Activated CD8-positive, alpha-beta memory T cell treated with anti-CD3 and anti-CD28 coated beads, Interleukin-2, amount 50 U/mL, for 1 hour (primary cell): ENCODE measurements around the gene GNPTAB.
"Not testable (repeated sequence)": the region's sequence is repeated elsewhere in the genome, so short reads cannot be mapped to it uniquely, and the experiment has no call there.

ENCODE experiments used
- DNase-seq: peaks from one replicate; pipeline ENCODE4 v3.0.0-alpha.2; 2020; ENCODE audit errors: extremely low read depth

The GNPTAB gene

DNA sequence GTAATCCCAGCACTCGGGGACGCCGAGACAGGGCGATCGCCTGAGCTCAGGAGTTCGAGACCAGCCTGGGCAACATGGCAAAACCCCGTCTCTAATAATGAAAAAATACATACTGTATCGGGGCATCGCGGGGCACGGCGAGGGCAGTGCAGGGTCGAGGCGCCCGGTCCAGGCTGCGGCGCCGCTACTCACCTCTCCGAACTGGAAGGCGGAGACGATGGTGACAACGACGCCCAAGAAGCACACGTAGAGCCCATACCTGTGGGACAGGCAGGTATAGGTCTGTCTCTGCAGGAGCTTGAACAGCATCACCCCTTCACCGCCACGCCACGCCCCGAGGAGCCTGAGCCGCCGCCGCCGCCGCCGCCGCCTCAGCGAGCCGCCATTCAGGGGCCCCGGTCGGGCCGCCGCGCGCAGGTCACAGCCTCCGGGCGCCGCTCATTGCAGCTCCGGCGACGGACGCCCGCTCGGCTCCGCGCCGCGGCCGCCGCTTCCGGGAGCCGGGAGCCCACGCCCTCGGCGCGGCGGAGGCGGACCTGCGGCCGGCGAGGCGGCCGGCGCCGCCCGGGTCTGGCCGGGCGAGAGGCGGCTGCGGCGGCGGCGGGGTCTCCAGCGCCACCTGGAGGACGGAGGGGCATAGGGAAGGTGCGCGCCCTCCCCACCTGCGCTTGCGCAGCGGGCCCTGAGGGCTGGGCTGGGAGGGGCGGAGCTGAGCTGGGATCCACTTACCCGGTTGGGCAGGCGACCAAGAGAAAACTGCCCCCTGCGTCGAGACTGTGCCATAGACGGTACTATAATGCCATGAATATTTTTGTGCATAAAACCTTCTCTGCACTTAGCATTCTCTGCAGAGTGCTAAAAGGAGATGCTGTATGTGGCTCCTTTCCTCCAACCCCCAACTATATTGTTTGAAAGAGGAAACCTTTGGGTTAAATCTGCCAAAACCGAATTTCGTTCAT, at the start of gene GNPTAB:
Gene GNPTAB (minus strand): TSS at position 593 of the 959 bp plus-strand sequence. CDS start 284 bp downstream, at position 309.
- DNase-seq = peak; percentile 85

DNA sequence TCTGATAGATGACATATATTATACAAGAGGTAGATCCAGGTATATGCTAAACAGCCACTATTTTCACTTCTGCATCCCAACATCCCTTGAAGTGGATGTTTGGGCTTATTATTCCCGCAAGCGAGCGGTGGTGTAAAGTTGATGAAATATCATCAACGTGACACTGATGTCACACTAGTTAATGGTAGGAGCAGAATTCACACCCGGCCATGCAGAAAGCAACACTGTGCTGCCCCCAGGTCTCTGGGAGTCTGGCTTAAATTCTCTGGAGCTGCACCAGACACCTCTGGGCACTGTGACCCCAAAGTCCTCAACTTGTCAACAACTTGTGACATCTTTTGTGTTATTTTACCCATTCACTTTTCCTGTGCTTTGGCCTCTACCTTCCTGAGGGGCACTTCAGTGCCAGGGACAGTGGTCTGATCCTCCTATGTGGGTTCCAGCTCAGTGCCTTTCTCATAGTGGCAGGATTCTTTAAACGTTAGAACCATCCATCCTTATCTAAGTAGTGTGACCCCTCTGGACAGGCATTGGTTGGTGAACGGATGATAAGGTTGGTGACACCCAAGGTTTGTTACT, 47.6 kb upstream of the GNPTAB start:
- DNase-seq = no peak

DNA sequence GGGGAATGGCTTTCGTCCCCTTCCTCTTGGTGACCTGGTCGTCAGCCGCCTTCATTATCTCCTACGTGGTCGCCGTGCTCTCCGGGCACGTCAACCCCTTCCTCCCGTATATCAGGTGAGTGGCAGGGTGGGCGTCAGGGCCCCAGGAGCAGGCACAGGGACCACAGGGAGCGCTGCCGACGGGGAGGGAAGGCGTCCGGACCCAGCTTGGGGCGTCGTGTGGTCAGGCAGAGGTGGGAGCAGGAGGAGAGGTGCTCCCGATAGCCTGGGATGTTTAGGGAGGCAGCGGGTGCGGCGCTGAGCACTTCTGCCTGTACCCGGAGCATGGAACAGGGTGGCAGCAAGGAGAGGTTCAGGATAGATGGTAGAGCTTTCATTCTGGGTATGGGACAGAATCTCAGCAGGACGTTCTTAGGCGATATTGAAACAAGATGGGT, 47.1 kb upstream of the GNPTAB start:
- no peak for DNase-seq

- DNase-seq = peak; percentile 28
Measured at GRCh38 chr12:101876861-101877805, 46.4 kb upstream of the GNPTAB start, which contains the start of gene DRAM1. TSS of gene DRAM1 (plus strand) at chr12:101877580. CDS start at chr12:101877790, 210 bp downstream.

- no peak for DNase-seq
Measured at GRCh38 chr12:101876322-101876860, 45.6 kb upstream of the GNPTAB start.

DNA sequence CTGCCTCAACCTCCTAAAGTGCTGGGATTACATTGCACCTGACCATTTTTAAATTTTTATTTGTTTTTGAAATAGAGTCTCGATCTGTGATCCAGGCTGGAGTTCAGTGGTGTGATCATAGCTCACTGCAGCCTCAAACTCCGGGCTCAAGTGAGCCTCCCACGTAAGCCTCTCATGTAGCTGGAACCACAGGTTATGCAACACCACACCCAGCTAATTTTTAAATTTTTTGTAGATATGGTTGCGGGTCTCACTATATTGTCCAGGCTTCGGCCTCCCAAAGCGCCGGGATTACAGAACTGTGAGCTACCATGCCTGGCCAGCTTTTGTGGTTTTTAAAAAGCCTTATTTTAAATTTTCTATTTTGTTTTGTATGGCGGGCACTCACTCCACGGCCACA, 44.4 kb upstream of the GNPTAB start:
- no peak for DNase-seq

DNA sequence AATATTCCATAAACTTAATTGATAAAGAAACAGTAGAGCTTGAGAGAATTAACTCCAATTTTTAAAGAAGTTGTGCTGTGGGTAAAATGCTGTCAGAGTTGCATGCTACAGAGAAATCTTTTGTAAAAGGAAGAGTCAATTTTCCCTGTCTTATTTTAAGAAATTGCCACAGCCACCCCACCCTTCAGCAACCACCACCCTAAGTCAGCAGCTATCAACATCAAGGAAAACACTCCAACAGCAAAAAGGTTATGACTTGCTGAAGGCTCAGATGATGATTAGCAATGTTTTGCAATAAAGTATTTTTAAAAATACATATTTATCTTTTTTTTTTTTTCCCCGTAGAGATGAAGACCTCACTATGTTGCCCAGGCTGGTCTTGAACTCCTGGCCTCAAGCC, 40.2 kb upstream of the GNPTAB start:
- no peak for DNase-seq

DNA sequence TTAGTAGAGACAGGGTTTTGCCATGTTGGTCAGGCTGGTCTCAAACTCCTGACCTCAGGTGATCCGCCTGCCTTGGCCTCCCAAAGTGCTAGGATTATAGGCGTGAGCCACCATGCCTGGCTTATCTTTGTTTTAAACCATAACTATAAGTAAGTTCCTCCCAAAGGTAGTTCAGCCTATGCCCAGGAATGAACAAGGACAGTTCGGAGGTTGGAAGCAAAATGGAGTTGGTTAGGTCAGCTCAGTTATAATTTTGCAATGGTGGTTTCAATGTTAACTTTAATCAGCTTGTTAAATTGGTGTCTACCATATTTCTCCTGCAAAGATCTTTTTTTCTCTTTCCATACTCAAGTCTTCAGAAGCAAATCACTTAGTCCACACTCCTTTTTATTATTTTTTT, 36.9 kb upstream of the GNPTAB start:
- not testable (repeated sequence) for DNase-seq

- no peak for DNase-seq
Measured at GRCh38 chr12:101866615-101867373, 36.0 kb upstream of the GNPTAB start.

DNA sequence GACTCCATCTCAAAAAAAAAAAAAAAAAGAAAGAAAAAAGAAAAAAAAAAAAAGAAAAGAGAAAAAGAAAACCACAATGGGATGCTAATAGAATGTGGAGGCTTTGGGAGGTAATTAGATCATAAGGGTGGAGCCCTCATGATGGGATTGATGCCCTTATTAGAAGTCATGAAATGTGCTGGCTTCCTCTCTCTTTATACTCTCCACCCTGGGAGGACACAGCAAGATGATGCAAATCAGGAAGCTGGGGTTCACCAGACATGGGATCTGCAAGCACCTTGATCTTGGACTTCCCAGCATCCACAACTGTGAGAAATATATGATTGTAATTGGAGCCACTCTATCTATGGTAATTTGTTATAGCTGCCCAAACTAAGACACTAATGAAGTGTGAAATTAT, 33.2 kb upstream of the GNPTAB start:
- no peak for DNase-seq

GRCh38 chr12:101862245-101862644, 31.5 kb upstream of the GNPTAB start:
- no peak for DNase-seq

DNA sequence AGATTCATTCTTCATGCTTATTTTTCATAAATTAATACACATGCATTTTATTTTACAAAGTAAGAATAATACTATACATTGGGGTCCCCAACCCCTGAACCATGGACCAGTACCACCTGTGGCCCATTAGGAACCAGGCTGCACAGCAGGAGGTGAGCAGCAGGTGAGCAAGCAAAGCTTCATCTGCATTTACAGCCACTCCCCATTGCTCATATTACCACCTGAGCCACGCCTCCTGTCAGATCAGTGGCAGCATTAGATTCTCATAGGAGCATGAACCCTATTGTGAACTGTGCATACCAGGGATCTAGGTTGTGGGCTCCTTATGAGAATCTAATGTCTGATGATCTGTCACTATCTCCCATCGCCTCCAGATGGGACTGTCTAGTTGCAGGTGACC, 30.9 kb upstream of the GNPTAB start:
- not testable (repeated sequence) for DNase-seq

DNA sequence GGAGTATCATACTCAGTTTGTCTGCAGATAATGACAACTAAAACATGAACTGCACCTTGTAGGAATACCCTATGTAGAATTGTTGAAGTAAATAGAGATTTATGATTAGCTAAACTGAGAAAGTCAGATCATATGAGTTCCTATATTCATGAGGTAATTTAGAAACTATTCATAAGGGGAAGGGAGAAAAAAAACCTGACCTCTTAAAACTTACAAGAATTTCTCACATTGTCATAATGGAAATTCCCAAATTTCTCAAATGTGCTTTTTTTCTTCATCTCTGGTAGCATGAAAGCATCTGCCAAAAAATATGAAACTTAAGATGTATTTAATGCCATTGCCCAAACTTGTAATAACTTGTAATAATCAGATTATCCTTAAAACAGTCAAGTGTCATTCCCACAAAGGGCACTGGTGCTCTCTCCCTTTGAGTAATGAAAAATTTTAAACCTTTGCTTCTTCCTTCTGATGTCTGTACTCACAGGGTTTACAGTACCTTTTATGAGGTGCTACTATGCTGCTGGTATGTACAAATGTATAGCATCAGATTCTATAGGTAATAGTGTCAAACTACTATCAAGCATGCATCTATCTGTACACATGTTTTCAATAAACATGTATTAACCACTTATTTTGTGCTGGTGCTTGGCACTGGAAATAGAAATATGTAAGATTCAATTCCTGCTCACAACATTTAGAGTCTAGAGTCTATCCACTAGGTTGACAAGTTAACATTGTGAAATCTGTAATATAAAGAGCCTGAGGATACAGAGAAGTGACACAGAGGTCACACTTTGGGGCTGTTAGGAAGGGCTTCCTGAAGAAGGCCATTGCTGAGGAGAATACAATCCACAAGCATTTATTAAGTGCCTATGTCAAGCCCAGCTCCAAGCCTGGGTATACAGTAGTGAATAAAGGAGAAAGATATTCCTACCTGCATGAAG, 29.2 kb upstream of the GNPTAB start:
- DNase-seq = no peak

- DNase-seq = no peak
Measured at GRCh38 chr12:101858361-101858760, 27.6 kb upstream of the GNPTAB start.

DNA sequence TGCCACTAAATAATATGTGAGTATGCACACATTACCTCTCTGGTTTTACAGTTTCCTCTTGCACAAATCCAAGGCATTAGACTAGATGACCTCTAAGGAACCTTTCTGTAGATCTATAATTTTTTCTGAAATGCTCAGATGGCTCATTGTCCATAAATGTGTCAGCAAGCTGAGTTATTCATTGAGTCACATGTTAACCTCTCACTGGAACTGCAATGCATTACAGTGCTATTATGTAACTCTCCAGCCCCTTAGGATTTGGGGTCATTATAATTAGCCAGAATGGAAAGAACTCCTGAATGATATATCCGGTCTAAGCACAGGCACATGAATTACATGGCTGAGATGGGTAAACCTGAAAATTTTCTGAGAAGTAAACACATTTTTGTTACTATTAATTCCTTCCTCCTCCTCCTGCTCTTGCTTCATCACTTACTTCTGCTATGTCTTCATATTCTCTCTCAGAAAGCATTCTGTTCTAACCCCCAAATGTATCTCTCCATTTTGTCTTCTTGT, 26.3 kb upstream of the GNPTAB start:
- no peak for DNase-seq

DNA sequence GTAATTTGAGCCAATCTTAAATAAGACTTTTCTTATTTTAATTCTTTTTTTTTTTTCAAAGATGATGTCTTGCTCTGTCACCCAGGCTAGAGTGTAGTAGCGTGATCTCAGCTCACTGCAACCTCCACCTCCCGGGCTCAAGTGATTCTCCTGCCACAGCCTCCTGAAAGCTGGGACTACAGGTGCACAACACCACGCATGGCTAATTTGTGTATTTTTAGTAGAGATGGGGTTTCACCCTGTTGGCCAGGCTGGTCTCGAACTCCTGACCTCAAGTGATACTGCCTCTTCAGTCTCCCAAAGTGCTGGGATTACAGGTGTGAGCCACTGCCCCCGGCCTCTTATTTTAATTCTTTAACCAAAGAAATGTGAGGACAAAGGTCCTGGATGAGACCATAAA, 25.9 kb upstream of the GNPTAB start:
- not testable (repeated sequence) for DNase-seq

DNA sequence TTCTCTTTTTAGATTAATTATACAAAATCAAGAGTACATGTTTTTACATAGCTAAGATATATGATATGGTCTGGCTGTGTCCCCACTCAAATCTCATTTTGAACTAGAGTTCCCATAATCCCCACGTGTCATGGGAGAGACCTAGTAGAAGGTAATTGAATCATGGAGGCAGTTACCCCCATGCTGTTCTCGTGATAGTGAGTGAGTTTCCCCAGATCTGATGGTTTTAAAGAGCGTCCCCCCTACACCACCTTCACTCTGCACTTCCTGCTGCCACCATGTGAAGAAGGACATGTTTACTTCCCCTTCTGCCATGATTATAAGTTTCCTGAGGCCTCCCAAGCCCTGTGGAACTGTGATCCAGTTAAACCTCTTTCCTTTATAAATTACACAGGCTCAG, 25.2 kb upstream of the GNPTAB start:
- no peak for DNase-seq

DNA sequence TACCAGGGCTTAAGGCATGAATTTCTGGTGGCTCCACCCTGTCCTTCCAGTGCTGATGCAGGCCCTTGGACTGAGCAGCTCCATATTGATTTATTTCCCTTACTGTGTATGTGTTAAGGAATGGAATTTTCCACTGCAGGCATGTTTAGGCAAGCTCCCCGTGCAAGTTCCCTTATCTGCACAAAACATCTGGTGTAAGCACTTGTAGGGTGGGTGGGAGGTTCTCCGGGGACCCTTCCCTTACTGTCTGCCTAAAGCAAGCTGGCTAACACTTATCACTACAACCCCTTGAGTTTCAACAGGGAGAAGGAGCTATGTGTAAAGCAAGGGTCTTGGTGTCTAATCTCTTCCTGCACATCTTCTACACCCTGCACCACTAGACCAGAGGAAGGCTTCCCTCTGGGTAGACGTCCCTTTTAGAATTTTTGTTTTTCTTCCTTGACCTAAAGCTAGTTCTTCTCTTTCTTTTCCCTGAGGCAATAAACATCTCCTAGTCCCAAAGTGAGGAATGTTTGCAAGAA, 24.7 kb upstream of the GNPTAB start:
- no peak for DNase-seq

- DNase-seq = no peak
Measured at GRCh38 chr12:101854747-101855146, 24.0 kb upstream of the GNPTAB start.
